GM19099 (cell line): ENCODE measurements around the gene HAAO.

ENCODE experiments used
- POLR2A ChIP-seq: IDR thresholded peaks from 3 replicates; pipeline ENCODE4 v1.6.1; 2011; ENCODE audit warnings: low read depth; ENCODE audit not compliant: insufficient read length; ENCODE audit errors: extremely low read depth

The HAAO gene

GRCh38 chr2:42787424-42787787, 5.0 kb downstream of the HAAO start:
- no peak for TF ChIP-seq POLR2A

- no peak for TF ChIP-seq POLR2A
Measured at GRCh38 chr2:42786561-42787345, 5.6 kb downstream of the HAAO start.

- TF ChIP-seq POLR2A: no peak
Measured at GRCh38 chr2:42784204-42784880, 8.0 kb downstream of the HAAO start.

- no peak for TF ChIP-seq POLR2A
Measured at GRCh38 chr2:42783511-42783910, 8.9 kb downstream of the HAAO start.

- TF ChIP-seq POLR2A: no peak
Measured at GRCh38 chr2:42781181-42781580, 11.2 kb downstream of the HAAO start.

GRCh38 chr2:42777883-42778805, 14.2 kb downstream of the HAAO start:
- no peak for TF ChIP-seq POLR2A

DNA sequence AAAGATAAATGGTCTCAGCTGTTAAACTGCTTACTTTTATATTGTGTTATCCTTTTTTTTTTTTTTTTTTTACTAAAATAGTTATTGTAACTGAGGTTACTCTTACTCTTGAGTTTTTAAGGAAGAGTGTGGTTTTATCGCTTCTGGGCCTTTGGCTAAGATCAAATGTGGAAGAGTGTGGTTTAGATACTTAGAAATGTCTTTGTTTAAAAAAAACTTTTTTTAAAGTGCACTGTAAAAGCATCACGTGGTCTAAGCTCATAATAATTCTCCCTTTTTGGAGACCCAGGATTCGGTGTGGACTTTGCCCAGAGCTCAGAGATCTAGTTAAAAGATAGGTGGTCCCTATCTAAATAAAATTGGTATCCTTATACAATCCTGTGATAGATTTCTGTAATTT, 16.6 kb downstream of the HAAO start:
- TF ChIP-seq POLR2A: no peak

- no peak for TF ChIP-seq POLR2A
Measured at GRCh38 chr2:42775186-42775585, 17.2 kb downstream of the HAAO start.

DNA sequence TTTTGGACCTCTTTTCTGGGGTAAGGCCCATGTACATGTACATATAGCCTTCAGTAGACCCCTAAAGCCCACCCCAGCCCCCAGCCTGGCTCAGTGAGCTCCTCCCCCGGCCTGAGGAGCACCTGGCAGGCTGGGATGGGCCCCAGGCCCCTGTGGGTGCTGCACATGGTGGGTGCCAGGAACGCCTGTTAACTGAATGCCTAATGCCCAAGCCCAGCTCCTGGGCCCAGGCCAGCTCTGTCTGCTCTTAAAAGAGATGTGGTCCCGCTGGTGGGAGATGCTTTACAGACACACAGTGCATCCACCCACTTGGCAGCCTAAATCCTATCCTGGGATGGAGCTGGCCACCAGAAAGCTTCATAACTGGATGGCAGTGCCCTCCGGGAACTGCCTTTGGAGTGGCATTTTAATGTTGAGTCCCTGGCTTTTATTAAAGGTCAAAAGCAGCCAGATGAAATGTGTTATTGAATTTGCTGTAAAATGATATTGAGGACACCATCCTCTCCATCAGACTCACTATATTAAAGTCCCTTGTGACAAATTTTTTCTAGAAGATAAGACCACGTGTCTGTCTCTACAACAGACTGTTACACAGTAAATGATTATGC, 20.7 kb downstream of the HAAO start:
- no peak for TF ChIP-seq POLR2A

DNA sequence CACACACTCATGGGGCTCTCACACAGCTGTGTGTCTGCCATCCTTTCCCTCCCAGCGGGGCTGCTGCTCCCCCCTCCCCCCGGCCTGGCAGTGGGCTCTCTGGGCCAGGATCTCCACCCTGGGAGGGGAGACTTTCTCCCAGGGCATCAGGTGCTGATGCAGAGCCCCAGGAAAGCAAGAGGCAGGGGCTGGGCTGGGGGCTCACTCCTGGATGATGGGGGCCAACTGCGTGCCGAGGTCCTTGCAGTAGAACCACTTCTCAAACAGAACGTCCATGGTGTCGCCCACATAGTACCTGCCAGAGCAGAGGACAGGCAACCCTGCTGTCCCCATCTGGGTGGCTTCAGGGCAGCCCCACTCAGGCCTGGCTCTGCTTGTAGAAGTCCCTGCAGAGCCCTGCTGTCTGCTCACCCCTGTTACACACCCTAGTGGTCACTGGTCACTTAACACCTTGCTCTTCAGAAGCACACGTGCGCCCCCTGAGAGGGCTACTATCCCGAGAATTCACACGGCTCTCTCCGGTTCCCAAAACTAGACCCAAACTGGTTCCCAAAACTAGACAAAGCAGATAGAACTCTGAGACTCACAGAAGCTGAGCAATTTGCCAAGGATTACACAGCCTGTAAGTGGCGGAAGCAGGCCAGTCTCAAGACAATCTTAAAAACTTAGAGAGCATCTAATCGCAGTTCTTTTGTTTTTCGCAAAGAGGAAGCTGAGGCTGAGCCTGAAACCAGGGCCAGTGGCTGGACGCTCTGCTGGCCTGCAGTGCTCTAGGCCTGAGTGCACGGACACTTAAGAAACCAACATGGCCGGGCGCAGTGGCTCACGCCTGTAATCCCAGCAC, 21.9 kb downstream of the HAAO start:
- no peak for TF ChIP-seq POLR2A

- TF ChIP-seq POLR2A: no peak
Measured at GRCh38 chr2:42769583-42770287, 22.6 kb downstream of the HAAO start.

DNA sequence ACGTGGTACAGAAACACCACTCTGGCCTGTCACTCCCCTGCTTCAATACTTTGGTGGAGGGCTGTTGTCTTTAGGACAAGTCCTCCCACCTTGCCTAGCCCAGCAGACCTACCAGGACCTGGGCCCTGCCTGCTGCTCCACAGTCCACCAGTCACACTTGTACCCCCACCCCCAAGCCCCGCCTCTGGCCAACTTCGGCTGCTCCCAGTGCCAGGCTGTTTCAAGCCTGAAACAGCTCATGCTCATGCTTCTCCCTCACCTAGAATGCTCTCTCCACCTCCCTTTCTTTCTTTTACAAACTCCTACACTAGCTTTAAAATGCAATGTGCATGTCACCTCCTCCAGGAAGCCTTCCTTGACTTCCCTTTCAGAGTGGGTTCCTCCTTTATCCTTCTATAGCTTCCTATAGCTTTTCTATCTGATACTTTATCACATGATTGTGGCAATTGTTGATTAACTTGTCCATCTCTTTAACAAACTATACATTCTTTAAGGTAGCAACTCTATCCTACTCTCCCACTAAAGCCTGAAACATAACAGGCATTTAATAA, 23.6 kb downstream of the HAAO start:
- no peak for TF ChIP-seq POLR2A
